Measurements from ENCODE around the gene SFRP5. TPM values are rescaled to one million over a fixed set of nuclear protein-coding genes. Genes with fewer than 3 reads are reported as not detected.
A peak's percentile ranks its signal among the peaks of the same experiment; 100 is the strongest.

SFRP5 gene
- total and polyA plus RNA-seq, 2 donors: 0.41 to 2.4 TPM

GRCh38 chr10:97810446-97810845, 38.6 kb upstream of the SFRP5 start:
- 82% methylated on average over 7 of the region's 7 CpGs for WGBS
- no peaks in the 10 kb centered on the region for H3K9me3 ChIP-seq (ENCODE audit: control insufficient read depth in 2 of 2, insufficient read depth in 1 of 2, low read length in 1 of 2)

GRCh38 chr10:97805949-97806348, 34.1 kb upstream of the SFRP5 start:
- no peak overlapping the region for H3K27ac ChIP-seq (ENCODE audit: low read depth in 1 of 2, low read length in 1 of 2)
- 89% methylated on average over 6 of the region's 6 CpGs for WGBS
- no peaks in the 10 kb centered on the region for H3K9me3 ChIP-seq (ENCODE audit: control insufficient read depth in 2 of 2, insufficient read depth in 1 of 2, low read length in 1 of 2)
- no peaks in the 10 kb centered on the region for H3K4me1 ChIP-seq (ENCODE audit: control insufficient read depth in 2 of 2, insufficient read depth in 2 of 2, low read length in 2 of 2)
- no peak for DNase-seq (ENCODE audit: low read depth in 6 of 9, low spot score in 9 of 9)
- H3K4me3 ChIP-seq (ENCODE audit: low read length in 2 of 2): no peak overlapping the region
- peaks cover 0 to 7% of the 10 kb centered on the region in 2 donors for H3K27me3 ChIP-seq (ENCODE audit: control insufficient read depth in 2 of 2, insufficient read depth in 1 of 2, low read length in 1 of 2)
- H3K36me3 ChIP-seq (ENCODE audit: control insufficient read depth in 2 of 2, insufficient read depth in 2 of 2, low read length in 1 of 2): no peaks in the 10 kb centered on the region

More at GRCh38 chr10:97810446-97810845, 38.6 kb upstream of the SFRP5 start:
- DNase-seq (ENCODE audit: low read depth in 6 of 9, low spot score in 9 of 9): no peak
- H3K36me3 ChIP-seq (ENCODE audit: control insufficient read depth in 2 of 2, insufficient read depth in 2 of 2, low read length in 1 of 2): no peaks in the 10 kb centered on the region
- H3K27me3 ChIP-seq (ENCODE audit: control insufficient read depth in 2 of 2, insufficient read depth in 1 of 2, low read length in 1 of 2): peaks cover 0 to 3% of the 10 kb centered on the region in 2 donors
- H3K4me1 ChIP-seq (ENCODE audit: control insufficient read depth in 2 of 2, insufficient read depth in 2 of 2, low read length in 2 of 2): no peaks in the 10 kb centered on the region
- H3K27ac ChIP-seq (ENCODE audit: low read depth in 1 of 2, low read length in 1 of 2): no peak overlapping the region
- H3K4me3 ChIP-seq (ENCODE audit: low read length in 2 of 2): no peak overlapping the region

GRCh38 chr10:97805096-97805884, 33.5 kb upstream of the SFRP5 start:
- Histone ChIP-seq H3K4me1 (ENCODE audit: control insufficient read depth in 2 of 2, insufficient read depth in 2 of 2, low read length in 2 of 2) (no peaks in the 10 kb centered on the region), H3K4me3 (ENCODE audit: low read length in 2 of 2) (no peak overlapping the region), H3K9me3 (ENCODE audit: control insufficient read depth in 2 of 2, insufficient read depth in 1 of 2, low read length in 1 of 2) (no peaks in the 10 kb centered on the region), H3K36me3 (ENCODE audit: control insufficient read depth in 2 of 2, insufficient read depth in 2 of 2, low read length in 1 of 2) (no peaks in the 10 kb centered on the region), H3K27ac (ENCODE audit: low read depth in 1 of 2, low read length in 1 of 2) (no peak overlapping the region), H3K27me3 (ENCODE audit: control insufficient read depth in 2 of 2, insufficient read depth in 1 of 2, low read length in 1 of 2) (peaks cover 0 to 7% of the 10 kb centered on the region in 2 donors)
- DNase-seq (ENCODE audit: low read depth in 6 of 9, low spot score in 9 of 9): no peak
- 89% methylated on average over 12 of the region's 12 CpGs for WGBS

- H3K4me1 ChIP-seq (ENCODE audit: control insufficient read depth in 2 of 2, insufficient read depth in 2 of 2, low read length in 2 of 2): no peaks in the 10 kb centered on the region
These were observed 29.6 kb upstream of the SFRP5 start for GRCh38 chr10:97801422-97801821.

GRCh38 chr10:97800474-97800873, 28.7 kb upstream of the SFRP5 start:
- Histone ChIP-seq H3K36me3 (ENCODE audit: control insufficient read depth in 2 of 2, insufficient read depth in 2 of 2, low read length in 1 of 2) (no peaks in the 10 kb centered on the region), H3K27me3 (ENCODE audit: control insufficient read depth in 2 of 2, insufficient read depth in 1 of 2, low read length in 1 of 2) (peaks cover 0 to 5% of the 10 kb centered on the region in 2 donors), H3K4me1 (ENCODE audit: control insufficient read depth in 2 of 2, insufficient read depth in 2 of 2, low read length in 2 of 2) (no peaks in the 10 kb centered on the region), H3K9me3 (ENCODE audit: control insufficient read depth in 2 of 2, insufficient read depth in 1 of 2, low read length in 1 of 2) (peaks cover 0 to 7% of the 10 kb centered on the region in 2 donors), H3K27ac (ENCODE audit: low read depth in 1 of 2, low read length in 1 of 2) (no peak overlapping the region), H3K4me3 (ENCODE audit: low read length in 2 of 2) (no peak overlapping the region)
- DNase-seq (ENCODE audit: low read depth in 6 of 9, low spot score in 9 of 9): no peak
- 97% methylated on average over 9 of the region's 9 CpGs for WGBS

More at GRCh38 chr10:97801422-97801821, 29.6 kb upstream of the SFRP5 start:
- H3K9me3 ChIP-seq (ENCODE audit: control insufficient read depth in 2 of 2, insufficient read depth in 1 of 2, low read length in 1 of 2): peaks cover 0 to 7% of the 10 kb centered on the region in 2 donors
- H3K27ac ChIP-seq (ENCODE audit: low read depth in 1 of 2, low read length in 1 of 2): no peak overlapping the region
- WGBS: 83% methylated on average over 5 of the region's 5 CpGs
- H3K27me3 ChIP-seq (ENCODE audit: control insufficient read depth in 2 of 2, insufficient read depth in 1 of 2, low read length in 1 of 2): peaks cover 0 to 7% of the 10 kb centered on the region in 2 donors
- H3K36me3 ChIP-seq (ENCODE audit: control insufficient read depth in 2 of 2, insufficient read depth in 2 of 2, low read length in 1 of 2): no peaks in the 10 kb centered on the region
- no peak for DNase-seq (ENCODE audit: low read depth in 6 of 9, low spot score in 9 of 9)
- no peak overlapping the region for H3K4me3 ChIP-seq (ENCODE audit: low read length in 2 of 2)

GRCh38 chr10:97798958-97799610, 27.3 kb upstream of the SFRP5 start:
- WGBS: 92% methylated on average over 1 of the region's 1 CpG
- DNase-seq (ENCODE audit: low read depth in 6 of 9, low spot score in 9 of 9): no peak
- H3K4me1 ChIP-seq (ENCODE audit: control insufficient read depth in 2 of 2, insufficient read depth in 2 of 2, low read length in 2 of 2): no peaks in the 10 kb centered on the region
- H3K27ac ChIP-seq (ENCODE audit: low read depth in 1 of 2, low read length in 1 of 2): no peak overlapping the region
- H3K4me3 ChIP-seq (ENCODE audit: low read length in 2 of 2): no peak overlapping the region
- peaks cover 0 to 7% of the 10 kb centered on the region in 2 donors for H3K9me3 ChIP-seq (ENCODE audit: control insufficient read depth in 2 of 2, insufficient read depth in 1 of 2, low read length in 1 of 2)
- H3K27me3 ChIP-seq (ENCODE audit: control insufficient read depth in 2 of 2, insufficient read depth in 1 of 2, low read length in 1 of 2): peaks cover 0 to 5% of the 10 kb centered on the region in 2 donors
- no peaks in the 10 kb centered on the region for H3K36me3 ChIP-seq (ENCODE audit: control insufficient read depth in 2 of 2, insufficient read depth in 2 of 2, low read length in 1 of 2)

- peak in 1 of 9 donors; percentile 40 for DNase-seq (ENCODE audit: low read depth in 6 of 9, low spot score in 9 of 9)
- 27% methylated on average over 3 of the region's 3 CpGs for WGBS
- H3K36me3 ChIP-seq (ENCODE audit: control insufficient read depth in 2 of 2, insufficient read depth in 2 of 2, low read length in 1 of 2): no peaks in the 10 kb centered on the region
- no peak overlapping the region for H3K4me3 ChIP-seq (ENCODE audit: low read length in 2 of 2)
- peaks cover 0 to 4% of the 10 kb centered on the region in 2 donors for H3K4me1 ChIP-seq (ENCODE audit: control insufficient read depth in 2 of 2, insufficient read depth in 2 of 2, low read length in 2 of 2)
- peaks cover 0 to 7% of the 10 kb centered on the region in 2 donors for H3K9me3 ChIP-seq (ENCODE audit: control insufficient read depth in 2 of 2, insufficient read depth in 1 of 2, low read length in 1 of 2)
- peaks cover 0 to 5% of the 10 kb centered on the region in 2 donors for H3K27me3 ChIP-seq (ENCODE audit: control insufficient read depth in 2 of 2, insufficient read depth in 1 of 2, low read length in 1 of 2)
- no peak overlapping the region for H3K27ac ChIP-seq (ENCODE audit: low read depth in 1 of 2, low read length in 1 of 2)
These were observed 24.9 kb upstream of the SFRP5 start for GRCh38 chr10:97796651-97797050.

GRCh38 chr10:97795886-97796285, 24.1 kb upstream of the SFRP5 start:
- WGBS: 80% methylated on average over 4 of the region's 4 CpGs
- no peaks in the 10 kb centered on the region for H3K36me3 ChIP-seq (ENCODE audit: control insufficient read depth in 2 of 2, insufficient read depth in 2 of 2, low read length in 1 of 2)
- no peak overlapping the region for H3K27ac ChIP-seq (ENCODE audit: low read depth in 1 of 2, low read length in 1 of 2)
- no peak overlapping the region for H3K4me3 ChIP-seq (ENCODE audit: low read length in 2 of 2)
- no peak for DNase-seq (ENCODE audit: low read depth in 6 of 9, low spot score in 9 of 9)
- H3K4me1 ChIP-seq (ENCODE audit: control insufficient read depth in 2 of 2, insufficient read depth in 2 of 2, low read length in 2 of 2): peaks cover 0 to 4% of the 10 kb centered on the region in 2 donors
- H3K9me3 ChIP-seq (ENCODE audit: control insufficient read depth in 2 of 2, insufficient read depth in 1 of 2, low read length in 1 of 2): peaks cover 0 to 7% of the 10 kb centered on the region in 2 donors
- no peaks in the 10 kb centered on the region for H3K27me3 ChIP-seq (ENCODE audit: control insufficient read depth in 2 of 2, insufficient read depth in 1 of 2, low read length in 1 of 2)

Data from thymus (tissue), 11 donors.